Myocyte (in vitro differentiated cells): ENCODE measurements around the gene TAAR9. TPM values are rescaled to one million over a fixed set of nuclear protein-coding genes. Genes with fewer than 3 reads are reported as not detected.

Source experiments
- DNase-seq: peaks from one replicate; pipeline ENCODE4 v3.0.0-alpha.2; 2012; ENCODE audit warnings: low read depth
- total RNA-seq: library from RNA; depleted of rRNA; stranded (reverse); fragments of >200 nt; gene quantifications from 2 replicates; pipeline ENCODE4 v1.2.3, GENCODE V29; 2014

TAAR9 gene
- total RNA-seq, 1 donor from 2014 or later, result not detected

GRCh38 chr6:132587424-132587823, 49.3 kb downstream of the TAAR9 start:
- no peak for DNase-seq

Other genes starting within 250 kb of the TAAR9 start
- 4.5 and 6.5 TPM in 2 replicates for gene MOXD1, start 136.8 kb upstream of the TAAR9 start, total RNA-seq
- gene STX7, start 25.2 kb upstream of the TAAR9 start, total RNA-seq, result 27.3 and 28.3 TPM in 2 replicates
- not detected in 2 replicates for gene TAAR8, start 14.4 kb downstream of the TAAR9 start, total RNA-seq
- not detected in 2 replicates for gene TAAR6, start 32.0 kb downstream of the TAAR9 start, total RNA-seq
- gene TAAR5, start 51.5 kb downstream of the TAAR9 start, total RNA-seq, result not detected in 2 replicates
- gene TAAR2, start 86.0 kb downstream of the TAAR9 start, total RNA-seq, result not detected in 2 replicates
- not detected in 2 replicates for gene TAAR1, start 120.9 kb downstream of the TAAR9 start, total RNA-seq
- gene VNN1, start 175.8 kb downstream of the TAAR9 start, total RNA-seq, result 2.7 TPM in 2 replicates
- gene VNN2, start 219.6 kb downstream of the TAAR9 start, total RNA-seq, result 0.16 TPM in 1 of 2 replicates, not detected in the other